Fibroblast of villous mesenchyme (primary cell): ENCODE results near the gene RANGRF. TPM values are rescaled to one million over a fixed set of nuclear protein-coding genes. Genes with fewer than 3 reads are reported as not detected.

Experiments
- DNase-seq: peaks from one replicate; pipeline ENCODE4 v3.0.0-alpha.2; 2010; ENCODE audit warnings: low read depth
- H3K4me3 ChIP-seq: 2 replicates; pipeline ENCODE4 v1.5.1; 2011; ENCODE audit warnings: low read depth, mild to moderate bottlenecking, low read length
- total RNA-seq: library from RNA; depleted of rRNA; stranded (reverse); fragments of >200 nt; gene quantifications from 2 replicates; pipeline ENCODE4 v1.2.3, GENCODE V29; 2012
- TF ChIP-seq, protein P1 (sequence below): IDR thresholded peaks from 2 replicates; pipeline ENCODE4 v1.5.1; 2012; ENCODE audit warnings: low read depth, mild to moderate bottlenecking, low read length; ENCODE audit not compliant: insufficient read depth

Gene RANGRF
- total RNA-seq, 1 donor, result 8.2 TPM

DNA sequence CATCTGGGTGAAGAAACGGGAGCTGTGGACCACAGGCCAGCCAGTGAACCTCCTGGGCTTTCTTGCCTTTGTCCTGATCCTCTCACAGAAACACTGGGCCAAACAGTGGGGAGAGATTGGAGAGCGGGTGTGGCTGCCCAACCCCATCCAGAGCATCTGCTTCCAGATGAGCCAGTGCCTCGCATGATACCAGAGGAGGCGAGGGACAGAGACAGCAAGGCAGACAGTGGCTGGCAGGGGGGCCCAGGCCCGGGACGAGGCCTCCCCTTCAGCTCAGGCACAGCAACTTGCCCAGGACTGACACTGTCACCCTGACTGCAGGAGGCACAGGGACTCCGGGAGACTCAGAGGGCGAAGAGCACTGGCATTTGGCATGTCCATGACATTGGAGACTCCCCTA, 33.6 kb downstream of the RANGRF start:
- no peak overlapping the region for H3K4me3 ChIP-seq
- TF ChIP-seq, protein P1, sequence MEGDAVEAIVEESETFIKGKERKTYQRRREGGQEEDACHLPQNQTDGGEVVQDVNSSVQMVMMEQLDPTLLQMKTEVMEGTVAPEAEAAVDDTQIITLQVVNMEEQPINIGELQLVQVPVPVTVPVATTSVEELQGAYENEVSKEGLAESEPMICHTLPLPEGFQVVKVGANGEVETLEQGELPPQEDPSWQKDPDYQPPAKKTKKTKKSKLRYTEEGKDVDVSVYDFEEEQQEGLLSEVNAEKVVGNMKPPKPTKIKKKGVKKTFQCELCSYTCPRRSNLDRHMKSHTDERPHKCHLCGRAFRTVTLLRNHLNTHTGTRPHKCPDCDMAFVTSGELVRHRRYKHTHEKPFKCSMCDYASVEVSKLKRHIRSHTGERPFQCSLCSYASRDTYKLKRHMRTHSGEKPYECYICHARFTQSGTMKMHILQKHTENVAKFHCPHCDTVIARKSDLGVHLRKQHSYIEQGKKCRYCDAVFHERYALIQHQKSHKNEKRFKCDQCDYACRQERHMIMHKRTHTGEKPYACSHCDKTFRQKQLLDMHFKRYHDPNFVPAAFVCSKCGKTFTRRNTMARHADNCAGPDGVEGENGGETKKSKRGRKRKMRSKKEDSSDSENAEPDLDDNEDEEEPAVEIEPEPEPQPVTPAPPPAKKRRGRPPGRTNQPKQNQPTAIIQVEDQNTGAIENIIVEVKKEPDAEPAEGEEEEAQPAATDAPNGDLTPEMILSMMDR, result no peak
- DNase-seq, result no peak

DNA sequence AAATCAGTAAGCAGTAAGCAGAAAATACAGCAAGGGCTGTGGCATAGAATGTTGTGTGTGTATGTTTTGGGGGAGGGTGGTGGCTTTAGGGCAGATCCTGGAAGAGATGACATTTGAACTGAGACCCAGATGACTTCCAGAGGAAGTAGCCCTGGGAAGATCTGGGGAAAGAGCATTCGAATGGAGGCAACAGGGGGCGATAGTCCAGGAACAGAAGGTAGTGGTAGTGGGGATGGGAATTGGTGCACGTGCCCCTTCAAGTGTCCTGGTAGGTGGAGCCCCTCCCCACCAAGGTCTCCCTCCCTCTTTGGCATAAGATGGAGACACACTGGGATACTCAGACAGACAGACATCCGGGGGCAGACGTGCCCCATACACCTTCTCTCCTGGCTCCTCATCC, 35.7 kb downstream of the RANGRF start:
- TF ChIP-seq, protein P1, result no peak
- DNase-seq, result no peak
- H3K4me3 ChIP-seq, result no peak overlapping the region

DNA sequence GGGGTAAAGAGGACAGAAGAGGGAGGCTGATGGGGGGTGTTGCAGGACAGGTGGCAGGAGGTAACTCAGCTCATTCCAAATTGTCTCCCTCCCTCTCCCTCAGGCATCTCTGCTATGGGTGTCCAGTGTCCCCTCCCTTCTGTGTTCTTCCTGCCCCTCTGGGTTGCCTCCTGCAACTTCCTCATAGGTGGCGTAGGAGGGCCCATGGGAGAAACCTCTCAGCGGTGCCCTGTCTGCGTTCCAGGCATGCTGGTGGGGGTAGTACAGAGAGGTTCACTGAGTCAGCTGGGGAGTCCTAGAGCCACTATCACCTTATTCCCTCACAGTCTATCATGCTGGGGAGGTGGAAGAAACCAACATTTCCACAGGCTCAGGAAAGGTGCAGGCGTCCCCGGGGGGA, 36.5 kb downstream of the RANGRF start:
- TF ChIP-seq, protein P1, result no peak
- no peak overlapping the region for H3K4me3 ChIP-seq
- no peak for DNase-seq

DNA sequence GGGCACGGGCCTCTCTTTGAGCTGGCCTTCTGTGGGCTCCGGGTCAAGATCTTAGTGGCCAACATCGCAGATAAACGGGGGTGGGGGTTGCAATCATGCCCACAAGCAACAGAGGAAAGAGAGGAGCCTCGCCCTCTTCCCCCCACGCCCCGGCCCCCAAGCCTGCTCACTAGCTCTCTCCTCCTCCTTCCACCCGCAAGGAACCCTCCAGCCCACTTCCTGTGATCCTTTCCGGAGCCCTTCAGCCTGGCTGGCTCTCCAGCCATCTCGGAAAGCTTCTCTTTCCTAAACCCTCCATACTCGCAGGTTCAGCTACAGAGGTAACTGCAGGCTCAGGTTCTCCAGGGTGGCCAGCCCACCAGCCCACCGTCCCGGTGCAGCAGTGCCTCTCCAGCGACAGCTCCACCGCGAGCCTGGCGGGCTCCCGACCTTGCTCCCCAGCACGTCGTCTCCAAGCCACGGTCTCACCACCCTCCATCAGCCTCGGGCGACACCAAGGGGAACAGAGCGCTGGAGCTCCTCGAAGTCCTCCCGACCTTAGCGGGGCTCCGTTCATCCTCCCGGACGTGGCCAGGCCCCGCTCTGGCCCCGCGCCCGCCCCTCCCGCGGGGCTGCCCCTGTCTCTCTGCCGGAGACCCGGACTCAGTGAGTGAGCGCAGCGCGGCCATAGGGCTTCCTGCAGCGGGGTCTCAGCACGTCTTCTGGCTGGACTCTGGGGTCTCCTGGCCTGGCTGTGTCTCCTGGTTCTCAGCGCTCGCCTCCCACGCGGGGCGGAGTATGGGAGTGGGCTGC, 38.2 kb downstream of the RANGRF start:
- DNase-seq, result peak; percentile 36
- TF ChIP-seq, protein P1, result no peak
- peak overlapping the region; percentile 62 for H3K4me3 ChIP-seq

DNA sequence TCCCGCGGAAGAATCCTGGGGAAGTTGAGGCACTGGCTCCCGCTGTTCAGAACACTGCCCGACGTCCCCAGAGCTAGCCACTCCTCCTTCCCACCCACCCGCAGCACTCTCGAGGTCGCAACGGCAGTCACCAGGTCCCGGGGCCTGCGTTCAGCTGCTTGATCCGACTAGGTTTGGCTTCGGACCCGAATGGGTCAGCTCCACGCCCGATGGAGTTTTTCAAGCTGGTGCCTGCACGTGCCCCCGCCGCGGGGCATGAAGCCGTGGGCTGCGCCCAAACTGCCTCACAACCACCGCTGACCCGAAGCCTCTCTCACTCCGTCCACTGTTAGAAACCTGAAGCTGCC, 38.8 kb downstream of the RANGRF start:
- TF ChIP-seq, protein P1, result no peak
- H3K4me3 ChIP-seq, result peak overlapping the region; percentile 62
- no peak for DNase-seq

DNA sequence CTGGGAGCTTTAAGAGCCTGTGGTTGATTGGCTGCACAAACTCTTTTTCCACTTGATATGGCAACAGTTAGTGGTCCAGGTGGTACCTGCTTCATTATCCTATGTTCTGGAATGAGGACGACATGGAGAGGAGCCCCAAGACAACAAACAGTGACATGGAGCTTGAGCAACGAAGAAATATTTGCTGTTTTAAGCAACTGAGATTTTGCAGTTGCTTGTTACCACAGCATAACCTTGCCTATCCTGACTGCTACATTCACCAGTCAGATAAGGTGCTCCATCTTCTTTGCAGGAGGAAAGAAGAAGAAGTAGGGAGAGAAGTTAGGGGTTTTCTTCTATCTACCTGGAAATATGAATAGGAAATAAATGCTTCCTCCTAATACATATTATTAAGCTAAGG, 43.7 kb downstream of the RANGRF start:
- TF ChIP-seq, protein P1, result no peak
- no peak for DNase-seq
- H3K4me3 ChIP-seq, result no peak overlapping the region

DNA sequence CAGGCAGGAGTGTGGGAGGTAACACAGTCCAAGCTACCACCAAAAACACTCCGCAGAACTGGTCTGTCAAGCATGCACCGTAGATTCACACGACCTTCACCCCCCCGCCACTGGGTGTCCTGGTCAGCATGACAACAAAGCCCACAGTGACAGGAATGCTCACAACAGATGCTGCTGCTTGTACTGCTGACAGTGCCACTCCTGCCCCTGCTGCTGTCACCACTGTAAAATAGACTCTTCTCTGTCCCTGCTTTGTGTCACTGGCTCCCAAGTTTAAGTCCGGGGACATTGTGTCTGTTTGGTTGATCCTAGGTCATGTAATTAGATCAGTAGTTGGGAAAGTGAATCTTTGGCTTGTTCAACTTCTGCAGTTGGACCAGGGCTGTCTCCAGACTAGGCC, 44.2 kb downstream of the RANGRF start:
- DNase-seq, result no peak
- TF ChIP-seq, protein P1, result no peak
- H3K4me3 ChIP-seq, result no peak overlapping the region
